K562 (cell line): ENCODE results near the gene ADNP. TPM values are rescaled to one million over a fixed set of nuclear protein-coding genes. Genes with fewer than 3 reads are reported as not detected.

Experiments used
- CBFB ChIP-seq: sonication (generic); formaldehyde crosslinking; IDR thresholded peaks from 2 replicates; pipeline ENCODE4 v1.4.0; 2020; ENCODE audit warnings: mild to moderate bottlenecking, missing genetic modification reagents
- DNMT1 ChIP-seq: fragments of 450-650 bp; IDR thresholded peaks from 2 replicates; pipeline ENCODE4 v1.6.1; 2016; ENCODE audit warnings: antibody characterized with exemption, mild to moderate bottlenecking
- E2F3 ChIP-seq: fragments of 250-450 bp; sonication (Bioruptor Pico); IDR thresholded peaks from 2 replicates; pipeline ENCODE4 v1.4.0; 2020; ENCODE audit warnings: mild to moderate bottlenecking
- NR4A1 ChIP-seq, 2 experiments: fragments of 250-450 bp in 1 of 2; fragments of 450-650 bp in 1 of 2; sonication (Bioruptor Pico) in 1 of 2; IDR thresholded peaks; 2 replicates each; pipeline versions ENCODE4 v1.4.0 to v1.6.1; 2016 to 2020; ENCODE audit warnings: mild to moderate bottlenecking in 2 of 2, missing compliant biosample characterization in 1 of 2, missing genetic modification characterization in 1 of 2, moderate library complexity in 1 of 2
- SNRNP70 ChIP-seq: fragments of 200-400 bp; formaldehyde crosslinking; optimal IDR thresholded peaks from 2 replicates; pipeline ENCODE3; 2017; ENCODE audit warnings: low read depth, low read length
- ZNF175 ChIP-seq: fragments of 200-800 bp; sonication (Bioruptor generic); IDR thresholded peaks from 2 replicates; pipeline ENCODE4 v1.6.1; 2016; ENCODE audit warnings: low read depth, mild to moderate bottlenecking, missing genetic modification characterization, missing compliant biosample characterization
- ZNF23 ChIP-seq: fragments of 250-450 bp; sonication (Bioruptor Pico); IDR thresholded peaks from 2 replicates; pipeline ENCODE4 v1.4.0; 2020; ENCODE audit warnings: mild to moderate bottlenecking
- ZNF644 ChIP-seq: fragments of 200-800 bp; sonication (Bioruptor generic); IDR thresholded peaks from 2 replicates; pipeline ENCODE4 v1.6.1; 2016; ENCODE audit warnings: low read depth, missing genetic modification characterization, missing compliant biosample characterization
- polyA plus RNA-seq, 8 experiments: library from polyadenylated mRNA; depleted of rRNA in 4 of 8; stranded (reverse) in 5 of 8; unstranded in 3 of 8; fragments of >200 nt; fragmentation: Nextera tagmentation in 2 of 8; fragmentation: Illumina TruSeq in 1 of 8; extraction: Ambion mirVana in 2 of 8; extraction: Trizol in 1 of 8; gene quantifications; 2 replicates each; pipeline versions ENCODE4 v1.2.1 to v1.2.3, GENCODE V29; 2011 to 2014; ENCODE audit warnings: inconsistent platforms in 1 of 8, missing spikeins in 1 of 8
- total RNA-seq, 7 experiments: library from RNA; depleted of rRNA in 6 of 7; stranded (reverse); fragments of >200 nt in 6 of 7; fragmentation: Illumina TruSeq in 2 of 7; extraction: Trizol in 2 of 7; gene quantifications; 2 replicates each; pipeline versions ENCODE4 v1.2.1 to v1.2.3, GENCODE V29; 2011 to 2021; ENCODE audit warnings: low replicate concordance in 1 of 7
- TF ChIP-seq, protein P1 (sequence below): fragments of 250-450 bp; sonication (Bioruptor Pico); IDR thresholded peaks from 2 replicates; pipeline ENCODE4 v1.4.0; 2020; ENCODE audit warnings: mild to moderate bottlenecking, moderate library complexity
- TF ChIP-seq, protein P2 (sequence below): sonication (generic); formaldehyde crosslinking; IDR thresholded peaks from 2 replicates; pipeline ENCODE4 v1.8.1; 2023; ENCODE audit warnings: mild to moderate bottlenecking, missing genetic modification reagents
- TF ChIP-seq, protein P3 (sequence below): fragments of 450-650 bp; IDR thresholded peaks from 2 replicates; pipeline ENCODE4 v1.6.1; 2016; ENCODE audit warnings: mild to moderate bottlenecking, moderate library complexity

Gene ADNP
- total and polyA plus RNA-seq, 9 of the 15 experiments (the other 6 are each of a cell fraction or from before 2014, with no cell fraction given) = 17.8 to 59.9 (median 25.3) TPM

DNA sequence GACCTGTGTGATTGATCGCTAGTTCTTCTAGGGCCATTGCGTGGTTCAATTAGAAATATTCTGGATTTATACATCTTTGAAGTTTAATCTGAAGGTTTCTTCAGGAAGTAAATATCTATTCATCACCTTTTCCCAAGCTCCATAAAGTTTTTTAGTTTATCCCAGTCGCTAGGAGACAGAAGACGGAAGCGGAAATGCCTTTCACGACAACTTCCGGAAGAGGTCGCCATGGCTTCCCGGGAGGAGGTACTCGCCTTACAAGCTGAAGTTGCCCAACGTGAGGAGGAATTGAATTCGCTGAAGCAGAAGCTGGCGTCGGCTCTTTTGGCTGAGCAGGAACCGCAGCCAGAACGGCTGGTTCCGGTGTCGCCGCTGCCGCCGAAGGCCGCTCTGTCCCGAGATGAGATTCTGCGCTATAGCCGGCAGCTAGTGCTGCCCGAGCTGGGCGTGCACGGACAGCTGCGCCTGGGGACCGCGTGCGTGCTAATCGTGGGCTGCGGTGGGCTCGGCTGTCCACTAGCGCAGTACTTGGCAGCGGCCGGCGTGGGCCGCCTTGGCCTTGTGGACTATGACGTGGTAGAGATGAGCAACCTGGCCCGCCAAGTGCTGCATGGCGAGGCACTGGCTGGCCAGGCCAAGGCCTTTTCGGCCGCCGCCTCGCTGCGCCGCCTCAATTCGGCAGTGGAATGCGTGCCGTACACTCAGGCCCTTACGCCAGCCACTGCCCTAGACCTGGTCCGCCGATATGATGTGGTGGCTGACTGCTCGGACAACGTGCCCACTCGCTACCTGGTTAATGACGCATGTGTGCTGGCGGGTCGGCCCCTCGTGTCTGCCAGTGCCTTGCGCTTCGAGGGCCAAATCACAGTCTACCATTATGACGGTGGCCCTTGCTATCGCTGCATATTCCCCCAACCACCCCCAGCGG lies 27.6 kb upstream of the ADNP start, which contains the start of gene MOCS3 (continued):
- TF ChIP-seq, protein P1, sequence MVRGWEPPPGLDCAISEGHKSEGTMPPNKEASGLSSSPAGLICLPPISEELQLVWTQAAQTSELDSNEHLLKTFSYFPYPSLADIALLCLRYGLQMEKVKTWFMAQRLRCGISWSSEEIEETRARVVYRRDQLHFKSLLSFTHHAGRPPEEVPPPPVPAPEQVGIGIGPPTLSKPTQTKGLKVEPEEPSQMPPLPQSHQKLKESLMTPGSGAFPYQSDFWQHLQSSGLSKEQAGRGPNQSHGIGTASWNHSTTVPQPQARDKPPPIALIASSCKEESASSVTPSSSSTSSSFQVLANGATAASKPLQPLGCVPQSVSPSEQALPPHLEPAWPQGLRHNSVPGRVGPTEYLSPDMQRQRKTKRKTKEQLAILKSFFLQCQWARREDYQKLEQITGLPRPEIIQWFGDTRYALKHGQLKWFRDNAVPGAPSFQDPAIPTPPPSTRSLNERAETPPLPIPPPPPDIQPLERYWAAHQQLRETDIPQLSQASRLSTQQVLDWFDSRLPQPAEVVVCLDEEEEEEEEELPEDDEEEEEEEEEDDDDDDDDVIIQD = no peak
- TF ChIP-seq NR4A1 (CRISPR knock-in tag; IDR thresholded peaks at IDR 0.05) = no peak
- no peak for TF ChIP-seq NR4A1 (tag; IDR thresholded peaks at IDR 0.05)
- TF ChIP-seq, protein P2, sequence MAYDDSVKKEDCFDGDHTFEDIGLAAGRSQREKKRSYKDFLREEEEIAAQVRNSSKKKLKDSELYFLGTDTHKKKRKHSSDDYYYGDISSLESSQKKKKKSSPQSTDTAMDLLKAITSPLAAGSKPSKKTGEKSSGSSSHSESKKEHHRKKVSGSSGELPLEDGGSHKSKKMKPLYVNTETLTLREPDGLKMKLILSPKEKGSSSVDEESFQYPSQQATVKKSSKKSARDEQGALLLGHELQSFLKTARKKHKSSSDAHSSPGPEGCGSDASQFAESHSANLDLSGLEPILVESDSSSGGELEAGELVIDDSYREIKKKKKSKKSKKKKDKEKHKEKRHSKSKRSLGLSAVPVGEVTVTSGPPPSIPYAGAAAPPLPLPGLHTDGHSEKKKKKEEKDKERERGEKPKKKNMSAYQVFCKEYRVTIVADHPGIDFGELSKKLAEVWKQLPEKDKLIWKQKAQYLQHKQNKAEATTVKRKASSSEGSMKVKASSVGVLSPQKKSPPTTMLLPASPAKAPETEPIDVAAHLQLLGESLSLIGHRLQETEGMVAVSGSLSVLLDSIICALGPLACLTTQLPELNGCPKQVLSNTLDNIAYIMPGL (CRISPR knock-in tag) = no peak
- no peak for TF ChIP-seq E2F3 (CRISPR knock-in tag)
- TF ChIP-seq ZNF23 (CRISPR knock-in tag) = no peak
- no peak for TF ChIP-seq SNRNP70
- no peak for TF ChIP-seq DNMT1
- no peak for TF ChIP-seq ZNF175 (CRISPR knock-in tag)
- TF ChIP-seq, protein P3, sequence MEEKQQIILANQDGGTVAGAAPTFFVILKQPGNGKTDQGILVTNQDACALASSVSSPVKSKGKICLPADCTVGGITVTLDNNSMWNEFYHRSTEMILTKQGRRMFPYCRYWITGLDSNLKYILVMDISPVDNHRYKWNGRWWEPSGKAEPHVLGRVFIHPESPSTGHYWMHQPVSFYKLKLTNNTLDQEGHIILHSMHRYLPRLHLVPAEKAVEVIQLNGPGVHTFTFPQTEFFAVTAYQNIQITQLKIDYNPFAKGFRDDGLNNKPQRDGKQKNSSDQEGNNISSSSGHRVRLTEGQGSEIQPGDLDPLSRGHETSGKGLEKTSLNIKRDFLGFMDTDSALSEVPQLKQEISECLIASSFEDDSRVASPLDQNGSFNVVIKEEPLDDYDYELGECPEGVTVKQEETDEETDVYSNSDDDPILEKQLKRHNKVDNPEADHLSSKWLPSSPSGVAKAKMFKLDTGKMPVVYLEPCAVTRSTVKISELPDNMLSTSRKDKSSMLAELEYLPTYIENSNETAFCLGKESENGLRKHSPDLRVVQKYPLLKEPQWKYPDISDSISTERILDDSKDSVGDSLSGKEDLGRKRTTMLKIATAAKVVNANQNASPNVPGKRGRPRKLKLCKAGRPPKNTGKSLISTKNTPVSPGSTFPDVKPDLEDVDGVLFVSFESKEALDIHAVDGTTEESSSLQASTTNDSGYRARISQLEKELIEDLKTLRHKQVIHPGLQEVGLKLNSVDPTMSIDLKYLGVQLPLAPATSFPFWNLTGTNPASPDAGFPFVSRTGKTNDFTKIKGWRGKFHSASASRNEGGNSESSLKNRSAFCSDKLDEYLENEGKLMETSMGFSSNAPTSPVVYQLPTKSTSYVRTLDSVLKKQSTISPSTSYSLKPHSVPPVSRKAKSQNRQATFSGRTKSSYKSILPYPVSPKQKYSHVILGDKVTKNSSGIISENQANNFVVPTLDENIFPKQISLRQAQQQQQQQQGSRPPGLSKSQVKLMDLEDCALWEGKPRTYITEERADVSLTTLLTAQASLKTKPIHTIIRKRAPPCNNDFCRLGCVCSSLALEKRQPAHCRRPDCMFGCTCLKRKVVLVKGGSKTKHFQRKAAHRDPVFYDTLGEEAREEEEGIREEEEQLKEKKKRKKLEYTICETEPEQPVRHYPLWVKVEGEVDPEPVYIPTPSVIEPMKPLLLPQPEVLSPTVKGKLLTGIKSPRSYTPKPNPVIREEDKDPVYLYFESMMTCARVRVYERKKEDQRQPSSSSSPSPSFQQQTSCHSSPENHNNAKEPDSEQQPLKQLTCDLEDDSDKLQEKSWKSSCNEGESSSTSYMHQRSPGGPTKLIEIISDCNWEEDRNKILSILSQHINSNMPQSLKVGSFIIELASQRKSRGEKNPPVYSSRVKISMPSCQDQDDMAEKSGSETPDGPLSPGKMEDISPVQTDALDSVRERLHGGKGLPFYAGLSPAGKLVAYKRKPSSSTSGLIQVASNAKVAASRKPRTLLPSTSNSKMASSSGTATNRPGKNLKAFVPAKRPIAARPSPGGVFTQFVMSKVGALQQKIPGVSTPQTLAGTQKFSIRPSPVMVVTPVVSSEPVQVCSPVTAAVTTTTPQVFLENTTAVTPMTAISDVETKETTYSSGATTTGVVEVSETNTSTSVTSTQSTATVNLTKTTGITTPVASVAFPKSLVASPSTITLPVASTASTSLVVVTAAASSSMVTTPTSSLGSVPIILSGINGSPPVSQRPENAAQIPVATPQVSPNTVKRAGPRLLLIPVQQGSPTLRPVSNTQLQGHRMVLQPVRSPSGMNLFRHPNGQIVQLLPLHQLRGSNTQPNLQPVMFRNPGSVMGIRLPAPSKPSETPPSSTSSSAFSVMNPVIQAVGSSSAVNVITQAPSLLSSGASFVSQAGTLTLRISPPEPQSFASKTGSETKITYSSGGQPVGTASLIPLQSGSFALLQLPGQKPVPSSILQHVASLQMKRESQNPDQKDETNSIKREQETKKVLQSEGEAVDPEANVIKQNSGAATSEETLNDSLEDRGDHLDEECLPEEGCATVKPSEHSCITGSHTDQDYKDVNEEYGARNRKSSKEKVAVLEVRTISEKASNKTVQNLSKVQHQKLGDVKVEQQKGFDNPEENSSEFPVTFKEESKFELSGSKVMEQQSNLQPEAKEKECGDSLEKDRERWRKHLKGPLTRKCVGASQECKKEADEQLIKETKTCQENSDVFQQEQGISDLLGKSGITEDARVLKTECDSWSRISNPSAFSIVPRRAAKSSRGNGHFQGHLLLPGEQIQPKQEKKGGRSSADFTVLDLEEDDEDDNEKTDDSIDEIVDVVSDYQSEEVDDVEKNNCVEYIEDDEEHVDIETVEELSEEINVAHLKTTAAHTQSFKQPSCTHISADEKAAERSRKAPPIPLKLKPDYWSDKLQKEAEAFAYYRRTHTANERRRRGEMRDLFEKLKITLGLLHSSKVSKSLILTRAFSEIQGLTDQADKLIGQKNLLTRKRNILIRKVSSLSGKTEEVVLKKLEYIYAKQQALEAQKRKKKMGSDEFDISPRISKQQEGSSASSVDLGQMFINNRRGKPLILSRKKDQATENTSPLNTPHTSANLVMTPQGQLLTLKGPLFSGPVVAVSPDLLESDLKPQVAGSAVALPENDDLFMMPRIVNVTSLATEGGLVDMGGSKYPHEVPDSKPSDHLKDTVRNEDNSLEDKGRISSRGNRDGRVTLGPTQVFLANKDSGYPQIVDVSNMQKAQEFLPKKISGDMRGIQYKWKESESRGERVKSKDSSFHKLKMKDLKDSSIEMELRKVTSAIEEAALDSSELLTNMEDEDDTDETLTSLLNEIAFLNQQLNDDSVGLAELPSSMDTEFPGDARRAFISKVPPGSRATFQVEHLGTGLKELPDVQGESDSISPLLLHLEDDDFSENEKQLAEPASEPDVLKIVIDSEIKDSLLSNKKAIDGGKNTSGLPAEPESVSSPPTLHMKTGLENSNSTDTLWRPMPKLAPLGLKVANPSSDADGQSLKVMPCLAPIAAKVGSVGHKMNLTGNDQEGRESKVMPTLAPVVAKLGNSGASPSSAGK = no peak; the same call in 1 of the 2 replicates
- TF ChIP-seq CBFB (CRISPR knock-in tag) = no peak; the same call in 1 of the 2 replicates
- TF ChIP-seq ZNF644 (tag) = no peak
